Stimulated activated CD4-positive, alpha-beta T cell treated with anti-CD3 and anti-CD28 coated beads, Interleukin-1b, Interleukin-23, amount 100 ng/mL, for 24 hours (primary cell): ENCODE results near the gene KIAA0319L.

Experiments
- DNase-seq, 4 experiments: peaks; one replicate each; pipeline ENCODE4 v3.0.0-alpha.2; 2020; ENCODE audit warnings: low read depth in 4 of 4, low spot score in 1 of 4

KIAA0319L gene

GRCh38 chr1:35449334-35450008 lies 107.7 kb downstream of the KIAA0319L start:
- no peak for DNase-seq

DNA sequence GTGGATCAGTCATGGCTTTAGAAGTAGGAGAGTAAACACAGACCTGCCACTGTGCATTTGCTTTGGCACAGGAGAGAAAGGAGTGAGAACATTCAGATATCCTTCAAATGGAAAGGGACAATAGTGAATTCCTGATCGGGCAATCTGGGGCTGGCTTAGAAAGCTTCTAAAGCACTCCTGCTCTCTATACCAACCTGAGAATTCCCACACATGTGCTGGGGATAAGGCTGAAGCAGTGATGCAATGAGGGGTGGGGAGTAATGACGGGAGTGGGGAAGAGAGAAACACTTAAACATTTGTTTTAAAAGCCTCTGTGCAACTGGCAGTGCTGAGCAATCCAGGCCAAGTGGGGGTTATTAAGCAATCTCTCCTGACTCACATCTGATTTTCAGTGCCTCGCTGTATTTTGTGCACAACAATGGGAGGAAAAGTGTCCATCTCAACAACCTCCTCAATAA lies 108.8 kb downstream of the KIAA0319L start:
- DNase-seq: no peak

- DNase-seq: no peak
Measured at GRCh38 chr1:35447278-35447677, 109.9 kb downstream of the KIAA0319L start.

DNA sequence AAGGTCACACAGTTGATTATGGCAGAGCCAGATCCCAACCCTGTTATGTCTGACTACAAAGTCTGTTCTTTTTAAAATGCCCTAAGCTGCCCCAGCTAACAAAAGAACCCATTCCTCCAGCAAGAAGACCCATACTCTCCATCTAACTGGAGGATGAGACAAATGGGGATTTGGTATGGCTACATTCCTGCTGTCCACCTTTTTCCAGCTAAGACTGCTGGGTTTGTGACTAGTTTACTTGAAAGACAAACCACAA lies 112.8 kb downstream of the KIAA0319L start:
- no peak for DNase-seq

DNA sequence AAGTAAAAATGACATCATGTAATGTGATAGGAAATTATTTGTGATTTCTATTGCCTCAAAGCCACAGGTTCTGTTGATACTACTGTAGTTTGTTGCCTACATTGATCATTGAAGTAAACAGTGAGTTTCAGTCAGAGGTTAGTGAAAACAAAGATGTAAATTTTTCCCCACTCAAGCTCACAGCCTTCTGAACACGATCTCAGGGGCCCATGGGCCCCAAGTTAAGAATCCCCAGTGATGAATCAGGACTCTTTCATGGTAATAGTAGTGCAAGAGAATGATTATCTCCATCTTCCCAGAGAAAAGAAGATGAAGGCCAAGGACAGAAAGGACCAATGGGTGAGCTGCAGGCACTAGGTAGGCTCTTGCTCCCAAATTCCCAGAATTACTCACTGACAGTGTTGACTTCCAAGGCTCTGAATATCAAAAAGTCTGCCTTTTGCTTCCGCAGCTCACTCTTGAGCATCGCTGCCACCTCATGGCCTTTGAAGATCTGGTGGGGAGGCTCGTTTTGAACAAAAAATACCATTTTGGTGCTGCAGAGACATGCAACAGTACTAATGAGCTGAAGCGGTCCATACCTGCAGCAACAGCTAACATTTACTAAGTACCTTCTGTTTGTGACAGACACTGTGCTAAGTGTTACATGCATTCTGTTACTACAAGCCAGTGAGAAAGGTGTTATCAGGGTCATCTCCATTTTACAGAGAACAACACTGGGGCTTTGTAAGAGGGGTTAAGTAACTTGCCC lies 113.3 kb downstream of the KIAA0319L start:
- DNase-seq: no peak

GRCh38 chr1:35442734-35443133 lies 114.5 kb downstream of the KIAA0319L start:
- DNase-seq: peak in 3 of 4 experiments; percentile 8 to 17 (median 13)

GRCh38 chr1:35441926-35442579 lies 115.2 kb downstream of the KIAA0319L start:
- DNase-seq: no peak

GRCh38 chr1:35439626-35440025 lies 117.6 kb downstream of the KIAA0319L start:
- DNase-seq: no peak

GRCh38 chr1:35437200-35437599 lies 120.0 kb downstream of the KIAA0319L start:
- DNase-seq: no peak

GRCh38 chr1:35436078-35436477 lies 121.1 kb downstream of the KIAA0319L start:
- no peak for DNase-seq

- DNase-seq: no peak
Measured at GRCh38 chr1:35434703-35435102, 122.5 kb downstream of the KIAA0319L start.

DNA sequence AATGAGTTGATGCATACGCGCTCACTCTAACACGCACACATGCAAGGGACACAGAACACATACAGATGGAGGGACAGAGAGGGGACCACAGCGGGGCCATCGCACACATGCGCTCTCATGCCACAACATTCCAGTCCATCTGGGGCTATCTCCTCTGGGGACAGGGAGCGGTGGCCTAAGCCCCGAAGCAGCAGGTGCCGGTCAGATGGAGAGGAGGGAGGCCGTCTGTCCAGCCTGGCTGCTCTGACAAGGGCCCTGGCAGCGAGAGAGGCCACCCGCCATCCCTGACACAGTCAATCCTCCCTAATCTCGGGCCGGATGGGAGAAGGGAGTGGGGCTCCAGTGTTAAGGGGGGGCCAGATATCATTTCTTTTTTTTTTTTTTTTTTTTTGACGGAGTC lies 123.5 kb downstream of the KIAA0319L start:
- no peak for DNase-seq

- DNase-seq: no peak
Measured at GRCh38 chr1:35432231-35432630, 125.0 kb downstream of the KIAA0319L start.

GRCh38 chr1:35431173-35431599 lies 126.0 kb downstream of the KIAA0319L start:
- DNase-seq: no peak

GRCh38 chr1:35430762-35431161 lies 126.4 kb downstream of the KIAA0319L start:
- DNase-seq: no peak

GRCh38 chr1:35428360-35428759 lies 128.8 kb downstream of the KIAA0319L start:
- no peak for DNase-seq

DNA sequence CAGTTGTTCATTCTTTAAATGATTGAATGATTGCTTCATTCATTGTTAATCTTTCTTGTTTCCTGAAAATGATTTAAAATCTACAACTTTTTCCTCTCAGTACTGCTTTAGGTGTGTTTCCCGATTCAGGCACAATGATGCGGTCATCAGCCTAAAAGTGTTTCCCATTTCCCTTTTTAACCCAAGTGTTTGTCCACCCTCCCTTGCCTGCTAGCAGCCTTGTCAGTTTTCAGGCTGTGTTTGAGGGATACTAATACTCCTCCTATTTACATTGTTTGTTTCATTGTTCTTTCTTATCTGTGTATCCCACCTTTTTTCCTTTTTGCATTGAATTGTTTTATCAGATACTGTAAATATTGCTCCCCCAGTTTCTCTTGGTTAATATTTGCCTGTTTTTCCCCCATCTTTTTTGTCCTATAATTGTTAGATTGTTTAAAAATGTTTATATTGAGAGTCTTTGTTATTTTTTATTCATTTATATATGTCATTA lies 131.1 kb downstream of the KIAA0319L start:
- DNase-seq: no peak

- DNase-seq: no peak
Measured at GRCh38 chr1:35408925-35409324, 148.3 kb downstream of the KIAA0319L start.

DNA sequence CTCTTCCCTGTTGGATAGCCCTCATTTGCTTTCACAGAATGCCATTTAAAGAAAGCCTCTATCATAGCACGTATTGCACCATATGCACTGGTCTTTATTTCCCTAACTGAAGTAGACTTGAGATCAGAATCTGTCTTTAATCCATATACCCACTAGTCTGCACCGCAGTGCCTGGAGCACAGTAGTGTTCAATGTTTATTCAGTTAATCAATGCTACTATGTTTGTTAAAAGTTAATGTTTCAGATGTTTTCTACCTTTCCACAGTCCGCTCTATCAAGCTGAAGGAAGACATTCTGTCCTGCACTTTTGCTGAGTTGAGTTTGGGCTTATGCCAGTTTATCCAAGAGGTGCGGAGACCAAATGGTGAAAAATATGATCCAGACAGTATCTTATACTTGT lies 149.5 kb downstream of the KIAA0319L start:
- no peak for DNase-seq

GRCh38 chr1:35406103-35406502 lies 151.1 kb downstream of the KIAA0319L start:
- DNase-seq: no peak

GRCh38 chr1:35401049-35401448 lies 156.2 kb downstream of the KIAA0319L start:
- DNase-seq: no peak

DNA sequence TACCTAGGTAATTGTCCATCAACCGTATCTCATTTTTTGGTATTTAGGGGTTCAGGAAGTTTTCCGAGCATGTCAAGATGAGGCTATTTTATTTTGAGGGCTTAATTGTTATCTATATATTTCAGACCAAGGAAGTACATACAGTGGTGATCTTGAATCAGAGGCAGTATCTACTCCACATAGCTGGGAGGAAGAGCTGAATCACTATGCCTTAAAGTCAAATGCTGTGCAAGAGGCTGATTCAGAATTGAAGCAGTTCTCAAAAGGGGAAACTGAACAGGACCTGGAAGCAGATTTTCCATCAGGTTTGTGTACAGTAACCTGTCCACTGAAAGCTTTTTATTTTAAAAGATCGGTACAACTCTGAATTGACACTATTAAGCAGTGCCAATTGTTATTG lies 158.5 kb downstream of the KIAA0319L start:
- no peak for DNase-seq
